T-cell (primary cell): ENCODE results near the gene ID2. TPM values are rescaled to one million over a fixed set of nuclear protein-coding genes. Genes with fewer than 3 reads are reported as not detected.

Experiments used
- ATAC-seq, 4 experiments: fragments of 200-7000 bp in 3 of 4; fragments of 150-1000 bp in 1 of 4; cut with Tn5 transposase; replicated peaks in 1 of 4; 1 replicate in 3 of 4; 2 replicates in 1 of 4; pipeline ENCODE4 v1.10.0; 2021; ENCODE audit warnings: moderate library complexity in 3 of 4, mild to moderate bottlenecking in 2 of 4, moderate number of reproducible peaks in 1 of 4
- CTCF ChIA-PET, 2 donors: fragments of 300-600 bp; sonication (Branson Sonifier 250); formaldehyde crosslinking; loops; one replicate each; lab custom pipeline; 2022; ENCODE audit warnings: antibody characterized with exemption in 2 of 2; lab: Charles Lee
- POLR2A ChIA-PET, 2 donors: fragments of 300-600 bp; sonication (Branson Sonifier 250); formaldehyde crosslinking; loops; one replicate each; lab custom pipeline; 2022; ENCODE audit warnings: antibody characterized with exemption in 2 of 2; lab: Charles Lee
- DNase-seq, 35 experiments: peaks; one replicate each; pipeline versions ENCODE4 v3.0.0 to v3.0.0-alpha.2; 2013 to 2023
- H3K27ac ChIP-seq: one replicate; pipeline ENCODE4 v1.5.1; 2013; ENCODE audit warnings: low read length
- H3K27me3 ChIP-seq, 2 experiments: replicated peaks in 1 of 2; 1 replicate in 1 of 2; 2 replicates in 1 of 2; pipeline versions ENCODE4 v1.6.1 to v1.7.0; 2013; ENCODE audit warnings: low read length in 1 of 2, mixed read lengths in 1 of 2; ENCODE audit not compliant: control insufficient read depth in 2 of 2, insufficient read depth in 2 of 2; ENCODE audit errors: extremely low read depth in 1 of 2
- H3K36me3 ChIP-seq, 2 donors: 1 replicate in 1 of 2; 2 replicates in 1 of 2; pipeline versions ENCODE4 v1.6.1 to v1.7.0; 2013; ENCODE audit warnings: low read length in 1 of 2; ENCODE audit not compliant: control insufficient read depth in 2 of 2, insufficient read depth in 1 of 2; ENCODE audit errors: extremely low read depth in 1 of 2
- H3K4me1 ChIP-seq, 2 experiments: 1 replicate in 1 of 2; 2 replicates in 1 of 2; pipeline versions ENCODE4 v1.6.1 to v1.7.0; 2013; ENCODE audit warnings: low read length in 2 of 2, mixed read lengths in 1 of 2; ENCODE audit not compliant: insufficient read depth in 2 of 2, control insufficient read depth in 1 of 2; ENCODE audit errors: extremely low read depth in 1 of 2
- H3K4me3 ChIP-seq, 2 donors: 1 replicate in 1 of 2; 2 replicates in 1 of 2; pipeline versions ENCODE4 v1.5.1 to v1.7.0; 2013; ENCODE audit warnings: mild to moderate bottlenecking in 2 of 2, low read length in 1 of 2, moderate library complexity in 1 of 2; ENCODE audit not compliant: control insufficient read depth in 1 of 2; ENCODE audit errors: extremely low read depth in 1 of 2
- H3K9me3 ChIP-seq: 2 replicates; pipeline ENCODE4 v1.7.0; 2013
- H3K27ac Mint-ChIP-seq, 2 donors: one replicate each; pipeline ENCODE4 v1.8.0; 2020 to 2021; ENCODE audit warnings: mild to moderate bottlenecking in 2 of 2, mixed read lengths in 2 of 2
- H3K27me3 Mint-ChIP-seq, 2 donors: one replicate each; pipeline ENCODE4 v1.8.0; 2021 to 2022; ENCODE audit warnings: mixed read lengths in 2 of 2
- H3K36me3 Mint-ChIP-seq: one replicate; pipeline ENCODE4 v1.8.0; 2021; ENCODE audit warnings: mixed read lengths
- H3K4me1 Mint-ChIP-seq, 3 donors: one replicate each; pipeline ENCODE4 v1.8.0; 2020 to 2022; ENCODE audit warnings: mixed read lengths in 3 of 3, mild to moderate bottlenecking in 1 of 3
- H3K4me3 Mint-ChIP-seq, 3 donors: one replicate each; pipeline ENCODE4 v1.8.0; 2020 to 2022; ENCODE audit warnings: mild to moderate bottlenecking in 3 of 3, mixed read lengths in 3 of 3, moderate library complexity in 3 of 3
- H3K9me3 Mint-ChIP-seq, 3 donors: one replicate each; pipeline ENCODE4 v1.8.0; 2020 to 2022; ENCODE audit warnings: mixed read lengths in 3 of 3
- WGBS: methylation state at CpG from one replicate; pipeline ENCODE4 v1.1.5; 2013; ENCODE audit warnings: missing lambda C conversion rate; ENCODE audit not compliant: insufficient coverage; 5-methylcytosine and 5-hydroxymethylcytosine counted together
- total RNA-seq, 35 experiments: library from RNA in 6 of 35; stranded (reverse) in 6 of 35; fragments of 120-200 nt in 1 of 35; gene quantifications; one replicate each; pipeline versions ENCODE4 v1.2.1 to v1.2.4 and lab custom pipeline; 2013 to 2026

The ID2 gene
- total RNA-seq, 5 donors from 2014 or later (not counting 1 experiment from before 2014, with no cell fraction given) = 55.5 to 153 (median 71.1) TPM

DNA sequence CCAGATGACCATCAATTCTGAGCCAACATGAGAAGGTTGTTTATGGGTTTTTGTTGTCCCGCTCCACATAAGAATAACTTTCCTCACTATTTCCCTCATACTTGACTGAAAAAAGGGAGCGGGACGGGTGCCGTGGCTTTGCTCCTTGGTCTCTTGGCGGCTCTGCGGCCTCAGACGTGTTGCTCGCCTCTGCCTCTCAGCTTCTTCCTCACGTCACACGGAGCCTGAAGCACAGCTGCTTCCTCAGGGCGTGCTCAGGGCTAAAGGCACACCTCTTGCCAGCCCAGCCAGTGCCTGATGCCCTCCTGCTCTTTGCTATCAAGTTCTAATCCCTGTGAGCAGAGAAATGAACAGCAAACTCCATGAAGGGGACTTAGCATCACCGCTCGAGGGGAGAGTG lies 17.9 kb upstream of the ID2 start:
- POLR2A ChIA-PET = interaction anchor here in 1 of 2 donors (1.5 kb wide), 1 partner anchor 18 kb away, joined by 12 read pairs; the partner anchor contains the start of gene ID2

DNA sequence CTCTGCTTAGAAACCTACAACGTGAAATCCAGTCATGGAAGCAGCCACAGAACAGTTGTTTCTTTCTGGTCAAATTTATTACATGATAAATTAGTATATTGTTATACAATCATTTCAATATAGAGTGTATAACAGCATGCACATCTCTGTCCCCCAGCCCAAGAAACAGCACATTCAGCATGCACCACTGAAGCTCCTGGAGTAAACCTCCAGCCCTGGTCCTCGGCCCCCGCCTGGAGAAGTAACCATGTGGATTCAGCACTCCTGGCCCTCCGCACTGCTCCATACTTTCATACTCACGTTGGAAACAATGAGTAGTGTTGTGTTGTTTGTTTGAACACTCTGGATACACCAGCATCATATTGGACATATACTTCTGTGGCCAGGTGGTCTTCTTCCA lies 15.3 kb upstream of the ID2 start:
- peaks cover 14 to 26% of the 10 kb centered on the region in 2 experiments for H3K4me1 ChIP-seq
- no peaks in the 10 kb centered on the region for H3K36me3 Mint-ChIP-seq
- no peaks in the 10 kb centered on the region for H3K9me3 ChIP-seq
- H3K4me3 ChIP-seq = no peak overlapping the region
- no CpG with 5 or more reads among the region's 5 CpGs for WGBS
- DNase-seq (no peak), ATAC-seq (no peak)
- no peak overlapping the region for H3K4me3 Mint-ChIP-seq
- peaks cover 3% of the 10 kb centered on the region in 2 donors for H3K27me3 Mint-ChIP-seq
- no peaks in the 10 kb centered on the region for H3K36me3 ChIP-seq
- H3K27ac Mint-ChIP-seq = no peak overlapping the region
- H3K27me3 ChIP-seq = peaks cover 0 to 2% of the 10 kb centered on the region in 2 experiments
- ChIA-PET CTCF (no interaction called here), POLR2A (no interaction called here)
- H3K4me1 Mint-ChIP-seq = peaks cover 13 to 19% (median 15%) of the 10 kb centered on the region in 3 donors
- H3K27ac ChIP-seq = no peak overlapping the region
- H3K9me3 Mint-ChIP-seq = no peaks in the 10 kb centered on the region

More for the DNA sequence above, 17.9 kb upstream of the ID2 start:
- Histone ChIP-seq H3K4me3 (no peak overlapping the region), H3K27me3 (peaks cover 0 to 11% of the 10 kb centered on the region in 2 experiments), H3K9me3 (no peaks in the 10 kb centered on the region), H3K36me3 (no peaks in the 10 kb centered on the region), H3K4me1 (peaks cover 14 to 26% of the 10 kb centered on the region in 2 experiments), H3K27ac (no peak overlapping the region)
- H3K36me3 Mint-ChIP-seq = no peaks in the 10 kb centered on the region
- DNase-seq (peak in 5 of 35 experiments; percentile 11 to 35 (median 26)), ATAC-seq (peak in 3 of 4 experiments; percentile 61 to 64 (median 63))
- no peak overlapping the region for H3K27ac Mint-ChIP-seq
- H3K4me3 Mint-ChIP-seq = peak overlapping the region in 1 of 3 donors; percentile 61
- H3K27me3 Mint-ChIP-seq = peaks cover 0 to 6% of the 10 kb centered on the region in 2 donors
- 35% methylated on average over 10 of the region's 13 CpGs for WGBS
- H3K9me3 Mint-ChIP-seq = no peaks in the 10 kb centered on the region
- CTCF ChIA-PET = no interaction called here
- peaks cover 15 to 19% (median 17%) of the 10 kb centered on the region in 3 donors for H3K4me1 Mint-ChIP-seq

DNA sequence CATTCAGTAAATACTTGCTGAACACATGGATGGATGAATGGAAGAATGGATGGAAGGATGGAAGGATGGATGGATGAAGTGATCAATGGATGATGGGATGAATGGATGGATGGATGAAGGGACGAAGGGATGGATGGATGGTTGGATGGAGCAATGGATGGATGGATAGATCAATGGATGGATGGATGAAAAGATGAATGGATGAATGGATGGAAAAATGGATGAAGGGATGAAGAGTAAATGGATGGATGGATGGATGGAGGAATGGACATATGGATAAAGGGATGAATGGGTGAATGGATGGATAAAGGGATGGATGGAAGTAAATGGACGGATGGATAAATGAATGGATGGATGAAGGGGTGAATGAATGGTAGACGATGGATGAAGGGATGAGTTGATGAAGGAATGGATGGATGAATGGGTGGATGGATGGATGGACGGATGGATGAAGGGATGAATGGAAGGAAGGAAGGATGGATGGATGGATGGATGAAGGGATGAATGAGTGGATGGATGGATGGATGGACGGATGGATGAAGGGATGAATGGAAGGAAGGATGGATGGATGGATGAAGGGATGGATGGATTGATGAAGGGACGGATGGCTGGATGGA lies 13.9 kb upstream of the ID2 start:
- no peak for ATAC-seq
- Mint-ChIP-seq H3K4me3 (no peak overlapping the region), H3K36me3 (no peaks in the 10 kb centered on the region), H3K27ac (no peak overlapping the region), H3K4me1 (peaks cover 13 to 19% (median 15%) of the 10 kb centered on the region in 3 donors), H3K27me3 (peaks cover 6% of the 10 kb centered on the region in 2 donors), H3K9me3 (peaks cover 0 to under 1% (median 0%) of the 10 kb centered on the region in 3 donors)
- ChIA-PET CTCF (interaction anchor here in 1 of 2 donors (0.6 kb wide), 1 partner anchor 13 kb away, joined by 3 read pairs; no protein-coding TSS in a partner anchor), POLR2A (no interaction called here)
- Histone ChIP-seq H3K36me3 (no peaks in the 10 kb centered on the region), H3K4me3 (no peak overlapping the region), H3K4me1 (peaks cover 14 to 22% of the 10 kb centered on the region in 2 experiments), H3K27me3 (peaks cover 0 to 4% of the 10 kb centered on the region in 2 experiments), H3K9me3 (no peaks in the 10 kb centered on the region), H3K27ac (no peak overlapping the region)
- DNase-seq = no peak
- WGBS = 83% methylated on average over 6 of the region's 6 CpGs

DNA sequence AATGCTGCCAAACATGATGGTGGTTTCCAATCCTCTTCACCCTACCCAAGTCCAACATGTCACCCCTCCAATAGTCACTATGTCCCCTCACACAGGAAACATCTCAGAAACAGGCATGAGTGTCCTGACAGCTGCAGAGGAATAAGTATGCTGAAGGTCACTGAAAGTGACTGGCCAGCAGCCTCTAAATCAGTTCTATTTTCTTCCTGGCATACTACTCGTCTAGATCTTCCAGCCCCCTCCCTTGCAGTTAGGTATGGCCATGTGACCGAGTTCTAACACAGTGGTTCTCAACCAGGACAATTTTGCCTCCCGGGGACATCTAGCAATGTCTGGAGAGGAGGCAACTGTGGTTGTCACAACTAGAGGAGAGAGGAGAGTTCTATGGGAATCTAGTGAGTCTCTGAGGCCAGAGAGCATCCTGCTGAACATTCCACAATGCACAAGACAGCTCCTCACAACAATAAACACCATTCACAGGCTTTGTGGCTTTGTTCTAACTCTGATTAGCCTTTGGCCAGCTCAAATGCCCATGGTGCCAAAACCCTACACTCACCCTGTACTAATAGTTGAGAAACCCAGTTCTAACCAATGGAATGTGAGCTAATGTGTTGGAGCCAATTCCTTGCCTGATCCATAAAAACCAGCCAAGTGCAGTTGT lies 12.6 kb upstream of the ID2 start:
- Mint-ChIP-seq H3K27ac (no peak overlapping the region), H3K4me1 (peaks cover 8 to 12% (median 9%) of the 10 kb centered on the region in 3 donors), H3K9me3 (peaks cover 7 to 12% (median 10%) of the 10 kb centered on the region in 3 donors), H3K27me3 (peaks cover 6 to 16% of the 10 kb centered on the region in 2 donors), H3K36me3 (peaks cover 7% of the 10 kb centered on the region), H3K4me3 (no peak overlapping the region)
- Histone ChIP-seq H3K4me3 (no peak overlapping the region), H3K9me3 (no peaks in the 10 kb centered on the region), H3K36me3 (no peaks in the 10 kb centered on the region), H3K27ac (no peak overlapping the region), H3K27me3 (peaks cover 0 to 8% of the 10 kb centered on the region in 2 experiments), H3K4me1 (peaks cover 8 to 14% of the 10 kb centered on the region in 2 experiments)
- DNase-seq (no peak), ATAC-seq (no peak)
- ChIA-PET POLR2A (interaction anchor here (0.6 to 0.8 kb wide), 2 partner anchors 13 to 1479 kb away, joined by 3 to 4 read pairs; partner anchors contain the start of gene ID2 (in 1 of the 2)), CTCF (no interaction called here)
- no CpG with 5 or more reads among the region's 3 CpGs for WGBS

DNA sequence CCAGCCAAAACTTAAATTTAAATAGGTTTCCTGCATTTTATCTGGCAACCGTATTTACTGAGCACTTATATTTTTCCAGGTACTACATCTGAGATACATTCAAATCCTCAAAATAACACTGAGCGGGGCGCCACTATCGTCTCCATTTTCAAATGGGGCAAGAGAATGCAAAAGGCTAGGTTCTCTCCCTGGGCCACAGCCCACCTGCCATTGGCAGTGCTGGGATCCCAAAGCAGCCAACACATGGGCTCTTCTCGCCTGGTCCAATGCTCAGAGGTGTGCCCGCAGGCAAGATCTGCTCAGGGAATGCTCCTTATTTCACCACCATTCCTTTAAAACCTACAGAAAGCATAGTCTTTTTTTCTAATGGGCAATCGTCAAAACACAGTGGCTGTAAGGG lies 11.3 kb upstream of the ID2 start:
- no peak overlapping the region for H3K27ac Mint-ChIP-seq
- peaks cover 11% of the 10 kb centered on the region for H3K36me3 Mint-ChIP-seq
- peaks cover 6 to 19% of the 10 kb centered on the region in 2 donors for H3K27me3 Mint-ChIP-seq
- Histone ChIP-seq H3K9me3 (no peaks in the 10 kb centered on the region), H3K36me3 (no peaks in the 10 kb centered on the region), H3K4me1 (peaks cover 0 to under 1% of the 10 kb centered on the region in 2 experiments), H3K27ac (no peak overlapping the region), H3K27me3 (peaks cover 0 to 15% of the 10 kb centered on the region in 2 experiments), H3K4me3 (no peak overlapping the region)
- ChIA-PET POLR2A (no interaction called here), CTCF (interaction anchor here in 1 of 2 donors (0.6 kb wide), 1 partner anchor 1653 kb away, joined by 3 read pairs; no protein-coding TSS in a partner anchor)
- ATAC-seq = no peak
- no peak for DNase-seq
- no peaks in the 10 kb centered on the region for H3K4me1 Mint-ChIP-seq
- WGBS = 90% methylated on average over 4 of the region's 7 CpGs
- peaks cover 10 to 20% (median 17%) of the 10 kb centered on the region in 3 donors for H3K9me3 Mint-ChIP-seq
- no peak overlapping the region for H3K4me3 Mint-ChIP-seq

DNA sequence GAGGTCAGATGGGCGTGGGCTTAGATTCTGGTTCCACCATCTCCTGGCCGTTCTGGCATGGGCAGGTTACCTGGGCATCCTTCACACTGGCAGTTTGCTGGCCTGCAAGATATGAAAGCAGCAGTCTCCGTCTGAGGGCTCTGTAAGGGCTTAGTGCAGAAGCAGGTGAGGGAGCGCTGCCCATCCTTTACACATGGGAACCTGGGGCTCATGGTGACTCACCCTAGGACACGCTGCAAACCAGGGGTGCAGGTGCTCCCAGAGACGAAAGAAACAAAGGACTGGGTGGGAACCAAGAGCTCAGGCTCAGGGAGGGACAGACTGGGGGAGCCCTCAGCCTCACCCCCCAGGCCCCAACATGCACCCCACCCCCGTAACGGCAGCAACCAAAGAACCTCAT lies 10.7 kb upstream of the ID2 start:
- no peaks in the 10 kb centered on the region for H3K36me3 ChIP-seq
- Mint-ChIP-seq H3K9me3 (peaks cover 10 to 20% (median 17%) of the 10 kb centered on the region in 3 donors), H3K27ac (no peak overlapping the region), H3K27me3 (peaks cover 11 to 25% of the 10 kb centered on the region in 2 donors), H3K36me3 (peaks cover 11% of the 10 kb centered on the region), H3K4me1 (no peaks in the 10 kb centered on the region), H3K4me3 (no peak overlapping the region)
- ChIA-PET POLR2A (no interaction called here), CTCF (interaction anchor here in 1 of 2 donors (0.5 kb wide), 1 partner anchor 537 kb away, joined by 4 read pairs; no protein-coding TSS in a partner anchor)
- H3K4me1 ChIP-seq = peaks cover 0 to under 1% of the 10 kb centered on the region in 2 experiments
- DNase-seq (no peak), ATAC-seq (no peak)
- H3K27ac ChIP-seq = no peak overlapping the region
- H3K9me3 ChIP-seq = no peaks in the 10 kb centered on the region
- 94% methylated on average over 5 of the region's 8 CpGs for WGBS
- H3K4me3 ChIP-seq = no peak overlapping the region
- peaks cover 4 to 21% of the 10 kb centered on the region in 2 experiments for H3K27me3 ChIP-seq
